ENCODE data around the gene CACNA1A. TPM values are rescaled to one million over a fixed set of nuclear protein-coding genes. Genes with fewer than 3 reads are reported as not detected.

Gene CACNA1A
- total RNA-seq, 1 donor from 2014 or later: 0.05 TPM

DNA sequence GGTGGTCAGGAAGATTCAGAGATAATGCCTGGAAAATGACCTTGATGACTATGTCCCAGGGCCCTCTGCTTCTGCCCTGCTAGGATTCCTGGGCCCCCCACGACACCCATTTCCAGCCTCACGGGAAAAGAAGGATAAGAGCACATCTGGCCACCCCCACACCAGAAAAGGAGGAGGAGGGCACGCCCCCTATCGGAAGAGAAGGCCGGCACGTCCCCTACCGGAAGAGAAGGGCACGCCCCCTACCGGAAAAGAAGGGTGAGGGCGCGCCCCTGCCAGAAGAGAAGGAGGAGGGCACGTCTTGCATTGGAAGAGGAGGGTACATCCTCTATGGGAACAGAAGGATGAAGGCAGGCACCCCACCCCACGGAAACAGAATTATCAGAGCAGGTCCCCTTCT, 271.8 kb downstream of the CACNA1A start:
- no peak for DNase-seq (ENCODE audit: low read depth)

DNA sequence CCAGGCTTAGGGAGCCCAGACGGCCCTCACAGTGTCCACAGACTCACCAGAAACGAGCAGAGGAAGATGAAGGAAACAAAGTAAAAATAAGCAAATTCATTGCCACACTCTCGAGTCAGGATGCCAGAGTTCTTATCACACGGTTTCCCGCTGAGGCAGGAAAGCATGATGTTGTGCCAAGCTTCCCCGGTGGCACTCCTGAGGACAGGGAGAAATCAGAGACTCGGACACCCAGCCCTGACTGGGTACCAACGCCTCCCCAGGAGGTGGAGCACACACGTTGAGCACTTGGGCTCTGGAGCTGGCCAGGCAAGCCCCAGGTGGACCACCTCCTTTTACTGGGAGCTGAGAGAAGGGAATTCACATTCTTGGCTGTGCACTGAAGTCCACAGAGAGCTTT, 274.6 kb downstream of the CACNA1A start:
- DNase-seq (ENCODE audit: low read depth): no peak

DNA sequence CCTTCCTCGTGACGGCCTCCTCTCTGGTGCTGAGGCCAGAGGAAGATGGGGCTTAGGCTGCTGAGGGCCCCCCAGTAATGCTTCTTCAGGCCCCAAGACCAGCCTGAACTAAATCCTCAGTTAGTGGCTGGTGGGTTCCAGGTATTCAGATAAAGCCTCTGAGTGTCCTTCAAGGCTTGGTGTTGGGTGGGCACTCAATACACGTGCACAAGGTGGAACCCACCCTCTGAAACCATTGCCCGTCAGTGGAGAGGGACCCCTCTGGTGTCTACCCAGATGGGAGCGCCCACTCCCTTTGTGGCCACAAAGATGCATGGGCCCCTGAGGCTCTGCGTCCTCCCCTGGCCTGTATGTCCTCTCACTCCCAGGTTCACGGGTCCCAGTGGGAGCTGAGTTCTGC, 277.0 kb downstream of the CACNA1A start:
- DNase-seq (ENCODE audit: low read depth): no peak

DNA sequence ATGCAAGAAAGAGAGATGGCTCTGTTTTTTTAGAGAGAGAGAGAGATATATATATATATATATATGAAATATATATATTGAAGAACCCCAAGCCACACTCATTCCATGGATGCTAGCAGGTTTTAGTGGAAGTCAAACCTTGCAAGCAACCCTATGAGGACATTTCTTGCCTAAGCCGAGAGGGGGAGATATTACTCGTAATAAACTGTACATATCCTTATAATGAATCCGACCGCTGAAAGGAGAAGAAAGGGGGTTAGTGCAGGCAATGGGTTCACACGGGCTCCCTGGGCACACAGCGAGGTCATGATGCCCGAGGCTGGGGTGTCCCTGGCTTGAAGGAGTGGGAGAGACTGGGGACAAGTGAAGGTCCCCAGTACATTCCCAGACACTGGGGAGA, 277.7 kb downstream of the CACNA1A start:
- no peak for DNase-seq (ENCODE audit: low read depth)

DNA sequence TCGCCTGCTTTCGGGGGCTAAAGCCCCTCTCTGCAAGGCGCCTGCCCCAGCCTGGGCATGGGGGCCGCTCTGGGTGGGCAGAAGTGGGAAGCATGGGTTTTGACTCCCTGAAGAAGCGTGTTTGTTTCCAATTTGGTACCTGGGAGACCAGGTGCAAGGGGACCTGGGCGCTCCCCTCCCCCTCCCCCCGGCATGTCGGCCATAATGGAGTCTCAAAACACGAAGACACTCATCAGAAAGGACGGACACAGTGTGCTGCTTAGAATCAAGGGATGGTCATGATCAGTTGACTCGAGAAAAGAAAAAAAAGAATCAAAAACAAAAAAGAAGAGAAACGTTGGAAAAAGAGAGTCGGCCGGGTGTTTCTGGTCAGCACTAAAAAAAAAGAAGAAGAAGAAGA, 279.3 kb downstream of the CACNA1A start:
- DNase-seq (ENCODE audit: low read depth): no peak

DNA sequence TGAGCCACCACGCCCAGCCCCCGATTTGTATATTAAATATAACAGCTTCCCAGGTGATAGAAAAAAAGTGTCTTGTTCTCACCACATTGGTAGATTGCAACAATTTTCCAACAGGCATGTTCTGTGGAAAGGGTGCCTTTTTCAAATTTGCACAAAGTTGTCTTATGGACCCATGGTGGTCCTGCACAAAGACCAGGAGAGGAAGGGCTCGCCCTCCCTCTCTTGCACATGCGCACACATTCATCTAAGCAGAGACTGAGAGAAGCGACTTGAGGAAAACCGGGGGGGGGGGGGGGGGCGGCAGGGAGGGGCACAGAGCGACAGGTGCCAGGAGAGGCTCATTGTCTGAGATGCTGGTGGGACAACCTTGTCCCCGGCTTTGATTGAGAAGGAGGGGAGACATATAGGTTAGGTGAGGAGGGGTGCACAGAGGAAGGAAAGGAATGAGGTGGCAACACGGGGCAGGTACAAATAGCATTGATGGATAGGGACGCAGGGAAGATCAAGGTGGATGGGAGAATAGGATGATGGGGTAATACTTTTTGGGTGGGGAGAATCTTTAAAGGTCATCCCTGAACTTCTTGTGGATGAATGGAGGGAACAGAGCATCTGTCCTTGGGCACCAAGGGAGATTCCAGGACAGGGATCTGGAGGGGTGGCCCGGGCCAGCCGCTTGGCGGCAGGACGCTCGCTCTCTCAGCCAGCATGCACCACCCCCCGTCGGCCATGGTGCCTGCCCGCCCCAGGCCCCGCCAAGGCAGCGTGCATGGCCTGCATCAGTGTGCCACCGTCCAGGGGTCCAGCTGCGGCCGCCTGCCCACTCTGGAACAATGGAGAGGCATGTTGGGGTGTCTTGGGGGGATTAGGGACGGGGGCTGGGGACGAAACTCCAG, 280.1 kb downstream of the CACNA1A start:
- no peak for DNase-seq (ENCODE audit: low read depth)

DNA sequence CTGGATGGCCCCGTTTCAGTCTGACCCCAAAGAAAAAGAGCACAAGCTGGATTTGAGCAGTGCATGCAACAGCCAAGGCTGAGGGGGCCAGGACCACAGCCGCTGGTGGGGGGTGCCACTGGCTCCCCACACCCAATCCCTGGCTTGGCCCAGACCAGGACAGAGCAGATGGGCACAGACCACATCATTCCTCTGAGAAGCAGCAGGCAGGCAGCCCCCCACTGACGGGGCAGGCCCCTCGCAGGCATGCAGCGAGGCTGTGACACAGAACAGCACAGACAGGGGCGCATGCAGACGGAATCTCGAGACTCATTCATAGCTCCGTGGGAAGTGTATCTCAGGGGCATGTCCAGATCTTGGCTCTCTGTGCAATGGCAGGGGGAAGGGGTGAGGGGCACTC, 281.2 kb downstream of the CACNA1A start:
- no peak for DNase-seq (ENCODE audit: low read depth)

DNA sequence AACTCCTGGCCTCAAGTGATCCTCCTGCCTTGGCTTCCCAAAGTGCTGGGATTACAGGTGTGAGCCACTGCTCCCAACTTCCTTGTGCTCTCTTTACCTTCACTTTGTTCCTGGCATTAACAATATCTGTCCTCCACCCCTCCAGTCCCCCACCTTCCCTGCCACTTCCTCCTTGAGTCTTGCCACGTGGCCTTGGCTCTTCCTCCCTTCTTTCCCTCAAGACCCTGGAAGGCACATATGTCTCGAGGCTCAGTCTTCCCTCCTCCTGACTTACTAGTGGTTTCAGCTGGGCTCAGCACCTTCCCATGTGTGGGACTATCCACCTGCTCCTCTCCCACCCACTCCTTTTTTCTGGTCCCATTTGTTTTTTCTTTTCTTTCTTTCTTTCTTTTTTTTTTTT, 285.4 kb downstream of the CACNA1A start:
- no peak for DNase-seq (ENCODE audit: low read depth)

DNA sequence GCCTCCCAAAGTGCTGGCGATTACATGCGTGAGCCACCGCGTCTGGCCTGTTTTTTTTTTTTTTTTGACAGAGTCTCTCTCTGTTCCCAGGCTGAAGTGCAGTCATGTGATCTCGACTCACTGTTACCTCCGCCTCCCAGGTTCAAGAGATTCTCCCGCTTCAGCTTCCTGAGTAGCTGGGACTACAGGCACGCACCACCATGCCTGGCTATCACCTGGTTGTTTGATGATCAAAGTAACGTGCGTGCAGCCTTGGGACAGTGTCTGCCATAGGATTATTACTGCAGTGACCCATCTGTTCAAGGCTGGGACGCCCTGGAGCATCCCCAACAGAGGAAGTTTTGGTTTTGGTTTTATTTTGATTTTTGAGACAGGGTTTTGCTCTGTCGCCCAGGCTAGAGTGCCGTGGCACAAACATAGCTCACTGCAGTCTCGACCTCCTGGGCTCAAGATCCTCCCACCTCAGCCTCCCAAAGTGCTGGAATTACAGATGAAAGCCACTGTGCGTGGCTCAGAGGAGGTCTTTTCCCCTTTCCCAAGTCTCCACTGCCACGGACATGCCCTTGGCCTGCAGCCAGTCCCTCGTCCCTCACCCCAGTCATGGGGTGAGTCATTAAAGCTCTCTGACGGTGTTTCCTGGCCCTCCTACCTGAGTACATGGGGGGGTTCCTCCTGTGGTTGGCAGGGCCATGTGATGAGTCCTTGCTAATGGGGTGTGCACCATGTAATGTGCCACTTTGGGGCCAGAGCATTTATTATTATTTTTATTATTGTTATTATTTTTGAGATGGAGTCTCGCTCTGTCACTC, 290.5 kb downstream of the CACNA1A start:
- DNase-seq (ENCODE audit: low read depth): no peak

DNA sequence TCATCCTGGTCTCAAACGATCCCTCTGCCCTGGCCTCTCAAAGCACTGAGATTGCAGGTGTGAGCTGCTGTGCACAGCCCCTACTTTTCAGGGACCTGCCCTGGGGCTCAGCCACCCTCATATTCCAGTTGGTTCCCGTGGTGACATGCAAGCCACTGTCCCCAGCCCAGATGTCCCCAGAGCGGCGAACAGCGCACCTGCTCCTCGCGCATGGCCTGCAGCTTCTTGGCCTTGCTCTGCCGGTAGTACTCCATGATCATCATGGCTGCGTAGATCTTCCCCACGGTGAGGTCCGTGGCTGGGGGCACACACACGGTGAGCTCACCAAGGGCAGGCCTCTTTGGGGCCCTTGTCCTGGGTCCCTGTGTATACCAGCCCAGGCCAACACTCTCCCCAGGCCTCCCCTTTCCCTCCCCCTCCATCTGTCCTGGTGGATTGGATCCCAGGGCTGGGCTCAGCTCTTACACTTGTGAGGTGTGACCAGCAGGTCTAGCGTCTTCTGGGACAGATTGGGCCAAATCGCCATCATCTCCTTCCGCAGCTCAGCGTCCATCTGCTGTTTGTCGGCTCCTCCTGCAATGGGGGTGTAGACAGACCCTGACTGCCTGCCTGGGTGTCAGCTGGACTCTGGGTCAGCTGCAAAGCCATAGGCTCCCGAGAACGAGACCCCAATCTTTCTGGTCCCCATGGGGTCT, 292.1 kb downstream of the CACNA1A start:
- DNase-seq (ENCODE audit: low read depth): no peak

DNA sequence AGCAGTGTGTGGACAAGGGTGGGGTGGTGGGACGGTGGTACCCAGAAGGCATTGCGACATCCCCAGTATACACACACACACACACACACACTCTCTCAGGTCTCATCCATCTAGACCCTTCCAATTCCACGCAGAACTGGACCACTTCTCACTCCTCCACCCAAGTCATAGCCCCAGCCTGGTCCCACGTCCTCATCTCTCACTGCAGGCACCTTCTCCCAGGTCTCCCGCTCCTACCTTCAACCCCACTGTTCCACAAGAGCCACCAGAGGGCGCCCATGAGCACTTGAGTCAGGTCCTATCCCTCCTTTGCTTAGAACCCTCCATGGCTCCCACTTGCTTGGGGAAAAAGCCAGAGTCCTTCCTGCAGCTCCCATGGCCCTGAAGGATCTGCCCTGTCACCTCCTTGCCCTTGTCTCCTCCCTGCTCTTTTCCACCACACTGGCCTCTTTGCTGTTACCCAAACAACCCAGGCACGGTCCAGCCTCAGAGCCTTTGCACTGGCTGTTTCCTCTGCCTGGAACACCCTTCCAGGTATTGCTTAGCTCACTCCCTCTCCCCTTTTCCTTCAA, 293.4 kb downstream of the CACNA1A start:
- DNase-seq (ENCODE audit: low read depth): peak; percentile 38

DNA sequence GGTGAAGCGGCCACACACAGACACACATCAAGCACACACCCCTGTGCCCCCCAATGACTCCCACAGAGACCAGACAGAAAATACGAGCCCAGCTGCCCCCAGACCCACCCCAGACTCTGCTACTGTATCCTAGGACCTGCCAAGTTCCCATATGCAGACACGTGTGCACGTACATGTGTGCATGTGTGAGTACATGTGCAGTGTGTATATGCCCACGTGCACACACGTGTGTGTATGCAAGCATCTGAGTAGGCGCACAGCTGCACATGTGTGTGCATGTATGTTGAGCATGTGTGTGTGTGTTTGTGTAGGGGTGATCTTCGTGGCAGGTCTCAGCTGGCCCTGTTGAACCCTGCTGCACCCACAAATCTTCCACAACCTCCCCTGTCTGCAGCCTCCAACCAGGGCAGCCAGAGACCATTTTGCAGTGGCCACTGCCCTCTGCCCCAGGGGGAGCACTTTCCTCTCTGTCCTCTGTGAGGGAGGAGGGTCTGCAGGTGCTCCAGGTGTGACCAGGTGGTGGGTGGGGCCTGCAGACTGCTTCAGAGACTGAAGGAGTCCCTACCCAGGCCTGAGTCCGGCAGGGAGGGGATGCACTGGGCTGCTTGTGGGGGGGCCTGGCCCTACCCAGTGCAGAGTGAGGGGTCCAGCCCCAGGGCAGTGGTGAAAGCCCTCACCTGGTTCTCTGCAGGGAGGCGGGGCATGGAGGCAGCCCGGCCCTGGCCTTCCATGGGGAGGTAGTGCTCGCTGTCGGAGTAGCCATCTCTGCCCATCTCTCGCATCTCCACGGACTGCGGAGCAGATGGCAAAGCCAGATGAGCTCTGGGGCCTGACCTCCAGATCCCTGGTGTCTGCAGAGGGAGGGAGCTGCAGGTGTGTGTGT, 294.6 kb downstream of the CACNA1A start:
- no peak for DNase-seq (ENCODE audit: low read depth)

DNA sequence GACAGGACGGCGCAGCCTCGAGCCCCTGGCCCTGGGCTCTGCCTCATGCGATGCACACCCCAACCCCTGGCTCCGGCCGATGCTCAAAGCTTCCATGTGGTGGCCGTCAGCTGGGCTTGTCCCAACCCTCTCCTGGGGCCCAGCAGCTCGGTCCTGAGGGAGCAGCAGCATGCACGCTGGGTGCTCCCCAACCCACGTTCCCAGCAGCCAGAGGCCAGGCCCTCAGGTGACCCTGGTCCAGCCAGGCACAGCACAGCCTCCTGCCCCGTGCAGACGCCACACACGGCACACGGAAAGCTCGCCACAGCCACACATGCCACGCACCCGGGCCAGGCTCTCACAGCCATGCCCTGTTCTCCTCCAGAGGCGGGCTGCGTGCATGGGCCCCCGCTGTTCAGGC, 295.3 kb downstream of the CACNA1A start:
- no peak for DNase-seq (ENCODE audit: low read depth)

DNA sequence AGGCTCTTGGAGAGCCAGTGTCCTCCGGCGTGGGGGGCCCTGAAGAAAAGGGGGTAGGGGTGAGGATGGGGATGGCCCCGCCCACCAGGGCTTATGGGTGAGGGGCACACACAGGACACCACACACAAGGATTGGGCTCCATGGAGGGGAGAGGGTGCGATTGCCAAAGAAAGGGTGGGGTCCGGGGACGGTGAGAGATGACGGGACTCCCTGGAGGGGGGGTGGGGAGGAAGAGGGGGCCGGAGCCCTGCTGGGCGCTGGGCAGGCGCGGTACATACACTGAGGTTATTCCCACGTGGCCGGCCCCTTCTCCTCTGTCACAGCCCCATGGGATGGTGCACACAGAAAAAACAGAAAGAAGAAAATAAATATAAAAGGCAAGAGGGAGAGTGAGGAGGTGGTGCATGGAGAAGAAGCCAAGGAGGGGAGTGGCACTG, 295.9 kb downstream of the CACNA1A start:
- no peak for DNase-seq (ENCODE audit: low read depth)

DNA sequence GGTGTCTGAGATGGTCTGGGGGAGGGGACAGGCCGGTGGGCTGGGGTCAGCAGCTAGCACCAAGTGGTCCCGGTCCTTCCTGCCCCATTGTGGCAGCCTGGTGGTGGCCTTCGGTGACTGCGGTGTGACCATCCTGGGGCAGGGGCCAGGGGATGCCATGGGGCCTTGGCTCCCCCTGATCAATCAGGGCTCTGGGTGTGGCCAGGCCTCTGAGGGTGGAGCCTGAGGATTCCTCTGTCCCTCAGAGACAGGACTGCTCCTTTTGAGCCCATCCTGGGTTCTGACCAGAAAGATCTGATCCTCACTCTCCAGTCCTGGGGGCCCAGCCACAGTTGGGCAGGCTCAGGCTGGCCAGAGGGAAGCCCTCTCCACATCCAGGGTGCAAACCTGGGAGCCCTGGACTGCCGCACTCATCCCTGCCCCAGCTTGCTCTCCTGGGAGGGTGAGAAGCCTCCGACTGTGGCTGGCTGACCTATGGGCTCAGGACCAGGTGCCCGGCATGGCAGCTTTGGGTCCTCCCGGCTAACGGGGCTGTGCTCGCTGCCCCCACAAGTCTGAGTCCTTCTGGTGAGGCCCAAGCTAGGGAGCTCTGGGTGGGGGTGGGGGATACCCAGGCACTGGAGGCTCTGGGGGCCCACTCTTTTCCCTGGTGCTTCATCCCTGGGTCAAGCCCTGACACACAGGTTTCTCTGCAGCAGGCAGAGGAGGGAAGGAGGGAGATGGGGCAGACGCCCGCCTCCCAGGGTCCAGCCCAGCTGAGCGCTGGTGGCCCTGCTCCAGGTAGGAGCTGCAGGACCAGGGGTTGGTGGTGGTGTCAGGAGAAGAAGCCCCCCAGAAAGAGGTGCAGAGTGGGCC, 296.6 kb downstream of the CACNA1A start:
- no peak for DNase-seq (ENCODE audit: low read depth)

DNA sequence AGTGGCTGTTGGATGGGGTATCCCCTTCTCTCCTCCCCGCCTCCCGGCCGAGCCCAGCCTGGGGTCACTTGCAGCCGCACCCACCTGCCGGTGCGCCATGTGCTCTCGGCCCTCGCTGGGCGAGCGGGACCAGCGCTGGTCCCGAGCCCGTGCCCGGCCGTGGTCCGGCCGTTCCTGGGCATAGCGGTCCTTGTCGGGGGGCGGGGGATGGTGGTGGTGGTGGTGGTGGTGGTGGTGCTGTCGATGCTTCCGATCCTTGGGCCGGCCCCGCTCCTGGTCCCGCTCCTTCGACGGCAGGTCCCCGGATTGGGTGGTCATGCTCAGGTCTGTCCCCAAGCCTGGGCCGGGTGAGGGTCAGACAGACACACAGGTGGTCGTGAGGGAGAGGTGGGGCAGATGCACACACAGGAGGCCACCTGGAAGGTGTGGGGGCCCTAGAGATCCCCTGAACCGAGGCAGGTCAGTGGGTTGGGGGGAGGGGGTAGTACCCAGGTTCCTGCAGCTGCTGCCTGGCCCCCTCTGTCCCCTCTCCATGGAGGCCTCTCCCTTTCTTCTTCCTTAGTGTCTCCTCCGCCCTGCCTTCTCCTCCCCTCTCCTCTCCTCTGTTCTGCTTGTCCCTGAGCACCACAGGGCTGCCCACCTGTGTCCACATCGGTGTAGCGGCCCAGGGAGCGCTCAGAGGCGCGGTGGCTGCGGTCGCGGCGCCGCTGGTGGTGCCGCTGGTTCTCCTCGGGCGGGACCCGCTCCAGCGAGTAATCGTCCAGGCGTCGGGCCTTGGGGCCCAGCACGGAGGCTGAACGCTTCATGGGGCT, 297.4 kb downstream of the CACNA1A start:
- DNase-seq (ENCODE audit: low read depth): no peak

DNA sequence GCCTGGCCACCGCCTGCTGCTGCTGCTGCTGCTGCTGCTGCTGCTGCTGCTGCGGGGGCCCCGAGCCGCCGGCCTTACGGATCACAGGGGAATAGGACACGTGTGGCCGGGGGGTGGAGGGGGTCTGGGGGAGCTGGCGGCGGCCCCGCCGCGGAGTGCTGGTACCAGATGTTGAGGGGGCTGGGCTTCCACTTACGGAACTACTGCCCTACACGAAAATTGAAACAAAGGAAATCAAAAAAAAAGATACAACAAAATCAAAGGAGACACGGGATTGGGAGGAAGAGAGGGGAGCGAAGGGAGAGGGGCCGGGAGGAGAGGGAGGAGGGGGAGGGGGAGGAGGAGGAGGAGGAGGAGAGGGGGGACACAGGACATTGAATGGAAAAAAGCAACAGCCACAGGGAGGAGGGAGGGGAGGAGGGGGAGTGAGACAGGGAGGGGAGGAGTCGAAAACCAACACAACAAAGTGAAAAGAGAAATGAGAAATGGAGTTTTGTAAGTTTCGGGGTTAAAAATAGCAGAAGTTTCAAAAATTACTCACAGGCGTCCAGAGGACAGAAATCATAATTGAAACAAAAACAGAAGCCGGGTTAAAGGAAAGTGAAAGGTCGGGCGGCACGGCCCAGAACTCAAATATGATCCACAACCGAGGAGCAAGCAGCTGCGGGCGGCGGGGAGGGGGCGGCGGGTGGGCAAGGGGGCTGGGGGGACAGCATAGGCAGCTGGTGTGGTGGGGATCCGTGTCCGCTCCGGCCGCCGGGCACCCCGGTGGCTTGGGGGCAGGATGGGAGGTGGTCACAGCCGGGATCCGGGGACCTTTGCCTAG, 298.2 kb downstream of the CACNA1A start:
- DNase-seq (ENCODE audit: low read depth): peak; percentile 15

DNA sequence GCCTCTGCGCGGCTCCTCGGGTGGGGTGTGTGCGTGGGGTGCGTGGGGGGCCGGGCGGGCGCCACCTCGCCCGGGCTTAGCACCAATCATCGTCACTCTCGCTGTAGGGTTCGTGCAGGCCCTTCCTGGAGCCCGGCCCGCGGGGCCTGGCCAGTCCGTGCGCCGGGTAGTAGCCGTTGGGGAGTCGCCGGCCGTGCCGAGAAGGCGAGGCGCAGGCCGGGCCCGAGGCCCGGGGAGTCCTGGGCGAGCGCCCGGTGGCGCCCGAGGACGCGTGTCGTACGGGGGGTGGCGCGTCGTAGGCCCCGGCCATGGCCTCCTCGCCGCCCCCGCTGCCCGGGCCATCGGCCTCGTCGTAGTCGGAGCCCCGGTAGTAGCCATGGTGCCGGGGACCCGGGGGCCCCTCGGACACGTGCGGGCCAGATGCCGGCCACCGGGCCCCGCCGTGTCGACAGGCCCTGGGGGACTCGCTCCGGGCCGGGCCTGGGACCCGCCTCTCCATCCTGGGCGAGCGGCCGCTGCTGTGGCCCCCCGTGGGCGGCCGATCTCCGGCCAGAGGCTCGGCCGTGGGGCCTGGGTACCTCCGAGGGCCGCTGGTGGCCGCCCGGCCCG, 298.9 kb downstream of the CACNA1A start:
- DNase-seq (ENCODE audit: low read depth): no peak
